Esophagus muscularis mucosa (tissue), 3 donors: ENCODE data around the gene ELP1.

Source experiments
- CTCF ChIP-seq, 3 experiments: fragments of 200-600 bp in 2 of 3; fragments of 450-650 bp in 1 of 3; sonication (generic) in 2 of 3; IDR thresholded peaks; one replicate each; pipeline ENCODE4 v1.5.1; 2017 to 2019; ENCODE audit warnings: antibody characterized with exemption in 3 of 3, mild to moderate bottlenecking in 2 of 3, moderate library complexity in 1 of 3
- POLR2AphosphoS5 ChIP-seq, 2 donors: sonication (generic); formaldehyde crosslinking; IDR thresholded peaks; one replicate each; pipeline ENCODE4 v1.6.1; 2017; ENCODE audit warnings: antibody characterized with exemption in 2 of 2

GRCh38 chr9:108933718-108934322 is at the start of gene ELP1:
- TF ChIP-seq POLR2AphosphoS5 (IDR thresholded peaks at IDR 0.05), result peak; percentile 68 to 89
- TF ChIP-seq CTCF (IDR thresholded peaks at IDR 0.05), result peak in 2 of 3 experiments; percentile 10 to 13
